Measurements from ENCODE around the gene DEPDC1B. TPM values are rescaled to one million over a fixed set of nuclear protein-coding genes. Genes with fewer than 3 reads are reported as not detected.
"Not testable (repeated sequence)": the region's sequence is repeated elsewhere in the genome, so short reads cannot be mapped to it uniquely, and the experiment has no call there.

Gene DEPDC1B
- total RNA-seq, 2 donors from 2014 or later = 0.66 to 2.3 TPM

- no peak for ATAC-seq
- H3K4me1 ChIP-seq = no peaks in the 10 kb centered on the region
- no peak for DNase-seq
- H3K4me3 ChIP-seq = no peak overlapping the region
- no peaks in the 10 kb centered on the region for H3K36me3 ChIP-seq (replicated peaks in 1 of 2; ENCODE audit: insufficient read depth in 1 of 2, low read depth in 2 of 2)
- no peaks in the 10 kb centered on the region for H3K27me3 ChIP-seq
- H3K27ac ChIP-seq = no peak overlapping the region
- no peaks in the 10 kb centered on the region for H3K9me3 ChIP-seq
- intact Hi-C loops (cut with DNase I) = no loop called here
- TF ChIP-seq CTCF (IDR thresholded peaks at IDR 0.05) (no peak), POLR2A (IDR thresholded peaks at IDR 0.05) (no peak)
These were observed 19.4 kb upstream of the DEPDC1B start for GRCh38 chr5:60719329-60719728.

- TF ChIP-seq CTCF (IDR thresholded peaks at IDR 0.05) (no peak), POLR2A (IDR thresholded peaks at IDR 0.05) (no peak)
- no peaks in the 10 kb centered on the region for H3K9me3 ChIP-seq
- H3K4me3 ChIP-seq = no peak overlapping the region
- no peak overlapping the region for H3K27ac ChIP-seq
- WGBS, 2 donors = 82 to 88% methylated on average over 3 of the region's 3 CpGs
- H3K36me3 ChIP-seq (replicated peaks in 1 of 2; ENCODE audit: insufficient read depth in 1 of 2, low read depth in 2 of 2) = no peaks in the 10 kb centered on the region
- H3K4me1 ChIP-seq = no peaks in the 10 kb centered on the region
- H3K27me3 ChIP-seq = no peaks in the 10 kb centered on the region
- ATAC-seq = no peak
- intact Hi-C loops (cut with DNase I) = no loop called here
- no peak for DNase-seq
These were observed 18.4 kb upstream of the DEPDC1B start for GRCh38 chr5:60718166-60718892.

GRCh38 chr5:60715201-60715928 lies 15.4 kb upstream of the DEPDC1B start:
- H3K4me3 ChIP-seq; H3K36me3 ChIP-seq (replicated peaks in 1 of 2; ENCODE audit: insufficient read depth in 1 of 2, low read depth in 2 of 2); H3K9me3 ChIP-seq; ATAC-seq; DNase-seq; H3K27me3 ChIP-seq; H3K4me1 ChIP-seq; H3K27ac ChIP-seq; intact Hi-C loops (cut with DNase I): not testable (repeated sequence)
- WGBS, 2 donors = 64 to 80% methylated on average over 1 to 3 of the region's 3 CpGs

- TF ChIP-seq CTCF (IDR thresholded peaks at IDR 0.05) (no peak), POLR2A (IDR thresholded peaks at IDR 0.05) (no peak)
- Histone ChIP-seq H3K4me1 (no peaks in the 10 kb centered on the region), H3K9me3 (no peaks in the 10 kb centered on the region), H3K27ac (no peak overlapping the region), H3K36me3 (replicated peaks in 1 of 2; ENCODE audit: insufficient read depth in 1 of 2, low read depth in 2 of 2) (no peaks in the 10 kb centered on the region), H3K27me3 (no peaks in the 10 kb centered on the region), H3K4me3 (no peak overlapping the region)
- ATAC-seq = no peak
- no peak for DNase-seq
- WGBS, 2 donors = 81 to 88% methylated on average over 5 of the region's 5 CpGs
- intact Hi-C loops (cut with DNase I) = no loop called here
These were observed 13.0 kb upstream of the DEPDC1B start for GRCh38 chr5:60712950-60713349.

- DNase-seq; H3K9me3 ChIP-seq; H3K4me3 ChIP-seq; H3K4me1 ChIP-seq; H3K27me3 ChIP-seq; H3K27ac ChIP-seq; H3K36me3 ChIP-seq (replicated peaks in 1 of 2; ENCODE audit: insufficient read depth in 1 of 2, low read depth in 2 of 2); ATAC-seq; intact Hi-C loops (cut with DNase I): not testable (repeated sequence)
- 62 to 74% methylated on average over 3 of the region's 3 CpGs for WGBS, 2 donors
These were observed 11.9 kb upstream of the DEPDC1B start for GRCh38 chr5:60711892-60712291.
